ENCODE data around the gene PPP2R2C.

Gene PPP2R2C

DNA sequence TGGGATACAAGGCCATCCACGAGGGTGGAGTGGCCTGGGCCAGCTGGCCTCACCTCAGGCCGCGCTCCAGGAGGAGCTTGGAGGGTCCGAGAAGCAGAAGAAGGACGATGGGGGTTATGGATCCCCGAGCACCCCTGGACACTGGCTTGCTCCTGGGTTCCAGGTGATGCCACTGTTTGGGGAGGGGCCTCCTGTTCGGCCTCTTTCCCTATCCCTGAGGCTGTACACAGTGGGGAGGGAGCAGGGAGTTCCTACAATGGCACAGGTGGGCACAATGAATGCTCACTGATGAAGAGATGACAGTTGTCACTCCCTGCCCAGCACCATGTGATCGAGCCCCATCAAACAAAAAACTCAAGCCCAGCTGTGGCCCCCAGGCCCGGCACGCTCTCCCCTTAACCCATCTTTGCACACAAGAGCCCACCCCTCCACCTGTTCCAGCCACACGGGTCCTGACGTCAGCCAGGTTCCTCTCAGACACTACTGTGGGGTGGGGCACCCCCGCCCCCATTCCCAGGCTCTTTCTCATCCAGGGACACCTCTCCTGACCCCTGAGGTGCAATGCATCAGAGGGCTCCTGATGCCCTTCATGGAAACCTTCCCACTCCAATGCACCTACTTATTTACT, 132.5 kb downstream of the PPP2R2C start:
- DNase-seq = no peak

- DNase-seq = no peak
Measured at GRCh38 chr4:6338951-6339817, 133.2 kb downstream of the PPP2R2C start.

GRCh38 chr4:6338175-6338950, 134.1 kb downstream of the PPP2R2C start:
- no peak for DNase-seq

- DNase-seq = no peak
Measured at GRCh38 chr4:6337331-6337935, 135.0 kb downstream of the PPP2R2C start.

GRCh38 chr4:6336166-6336565, 136.2 kb downstream of the PPP2R2C start:
- DNase-seq = no peak

DNA sequence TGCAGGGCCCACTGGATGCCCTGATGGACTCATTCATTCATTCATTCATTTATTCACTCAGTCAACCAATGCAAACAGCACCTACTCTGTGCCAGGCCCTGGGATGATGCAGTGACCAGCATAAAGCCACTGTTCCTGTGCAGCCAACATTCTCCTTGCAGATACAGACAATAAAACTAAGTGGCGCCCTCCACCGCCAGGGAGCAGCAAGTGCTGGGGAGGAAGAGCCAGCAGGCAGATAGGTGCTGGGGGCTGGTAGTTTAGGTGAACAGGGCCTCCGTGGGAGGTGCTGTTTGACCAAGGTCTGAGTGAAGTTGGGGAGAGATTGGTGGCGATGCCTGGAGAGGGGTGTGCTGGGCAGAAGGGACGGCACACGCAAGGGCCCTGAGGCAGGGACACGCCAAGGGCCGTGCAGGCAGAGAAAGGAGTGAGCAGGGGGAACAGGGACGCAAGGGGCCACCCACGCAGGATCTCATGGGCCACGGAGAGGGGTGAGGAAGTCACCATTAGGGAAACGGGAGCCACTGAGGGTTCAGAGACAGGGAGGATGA, 137.3 kb downstream of the PPP2R2C start:
- no peak for DNase-seq

DNA sequence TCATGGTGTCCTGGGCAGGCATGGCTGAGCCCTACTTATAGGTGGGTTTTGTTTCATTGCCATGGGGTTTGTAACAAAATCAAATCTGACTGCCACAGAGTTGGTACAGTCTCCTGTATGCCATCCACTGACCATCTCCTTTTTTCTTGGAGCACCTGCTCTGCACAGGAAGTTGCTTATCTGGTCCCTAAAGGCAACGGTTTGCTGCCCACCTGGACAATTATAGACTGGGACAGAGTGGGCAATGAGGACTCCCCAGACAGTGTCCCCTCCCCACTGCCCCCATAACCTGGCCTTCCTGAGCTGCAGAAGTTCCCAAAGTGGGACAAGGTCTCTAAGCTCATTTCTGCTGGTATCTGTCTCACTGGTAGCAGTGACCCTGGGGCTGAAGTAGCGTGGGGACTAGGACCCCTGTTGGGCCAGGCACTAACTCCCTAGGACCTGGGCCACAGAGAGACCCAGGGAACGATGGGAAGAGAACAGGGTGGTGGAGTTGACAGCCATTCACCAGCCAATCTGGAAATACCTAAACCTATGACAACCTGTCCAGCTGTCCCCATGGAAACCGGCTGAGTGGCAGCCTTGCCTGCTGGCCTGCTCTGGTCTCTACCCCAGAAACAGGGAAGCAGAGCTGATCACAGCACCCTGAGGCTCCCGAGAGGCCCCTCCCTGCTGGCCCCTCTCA, 138.1 kb downstream of the PPP2R2C start:
- DNase-seq = no peak

GRCh38 chr4:6333301-6334202, 138.9 kb downstream of the PPP2R2C start:
- peak; percentile 22 for DNase-seq

DNA sequence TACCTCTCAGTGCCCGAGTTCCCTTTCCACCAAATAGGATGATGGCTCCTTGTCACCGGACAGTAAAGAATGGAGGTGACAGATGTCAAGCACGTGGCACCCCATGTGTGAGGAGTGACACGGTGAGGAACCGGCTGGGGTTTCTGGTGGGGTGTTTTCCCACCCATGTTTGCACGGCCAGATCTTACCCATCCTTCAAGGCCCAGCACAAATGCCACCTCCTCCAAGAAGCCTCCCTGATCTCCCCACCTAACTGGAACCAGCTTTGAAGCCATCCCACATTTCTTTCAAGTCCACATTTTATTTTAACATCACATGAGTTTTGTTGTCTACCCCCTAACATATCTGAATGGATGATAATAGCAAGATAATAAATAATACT, 139.8 kb downstream of the PPP2R2C start:
- DNase-seq = no peak

- peak; percentile 17 for DNase-seq
Measured at GRCh38 chr4:6332042-6332668, 140.3 kb downstream of the PPP2R2C start.

GRCh38 chr4:6331468-6331867, 140.9 kb downstream of the PPP2R2C start:
- no peak for DNase-seq

DNA sequence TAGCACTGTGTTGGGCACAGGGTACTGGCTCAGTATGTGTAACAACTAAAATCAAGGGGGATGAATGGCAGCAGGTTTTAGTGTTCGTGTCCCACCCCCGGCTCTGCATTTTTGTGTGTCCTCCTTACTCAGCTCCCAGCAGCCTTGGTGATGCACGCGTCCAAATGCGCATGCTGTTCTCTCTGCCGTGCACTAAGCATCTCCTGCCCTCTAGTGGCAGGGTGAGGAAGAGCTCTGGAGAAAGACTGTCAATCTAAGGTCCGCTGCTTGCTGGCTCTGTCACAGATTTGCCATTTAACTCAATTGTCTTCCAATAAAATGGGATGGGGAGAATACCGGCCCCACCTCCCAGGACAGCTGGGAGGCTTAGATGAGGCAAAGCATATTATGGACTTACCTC, 141.4 kb downstream of the PPP2R2C start:
- DNase-seq = peak; percentile 15

- no peak for DNase-seq
Measured at GRCh38 chr4:6330384-6330767, 142.0 kb downstream of the PPP2R2C start.

- DNase-seq = no peak
Measured at GRCh38 chr4:6329478-6330383, 142.7 kb downstream of the PPP2R2C start.

DNA sequence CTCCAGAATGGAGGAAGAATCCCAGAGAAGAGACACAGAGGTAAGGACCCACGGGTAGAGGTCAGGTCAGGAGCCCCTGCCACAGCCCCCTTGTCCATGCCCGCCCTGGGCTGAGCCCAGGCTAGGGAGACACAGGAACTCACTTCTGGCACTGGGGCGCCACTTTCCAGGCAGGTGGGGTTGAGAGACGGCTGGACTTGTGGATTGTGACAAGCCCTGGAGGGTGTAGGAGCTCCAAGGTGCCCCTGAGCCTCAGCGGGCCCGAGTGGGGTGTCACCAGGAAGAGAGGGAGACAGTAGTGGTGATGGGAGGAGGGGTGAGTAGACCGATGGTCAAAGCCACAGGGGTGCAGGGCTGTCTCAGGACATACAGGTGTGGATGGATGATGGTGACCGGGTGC, 143.9 kb downstream of the PPP2R2C start:
- no peak for DNase-seq

DNA sequence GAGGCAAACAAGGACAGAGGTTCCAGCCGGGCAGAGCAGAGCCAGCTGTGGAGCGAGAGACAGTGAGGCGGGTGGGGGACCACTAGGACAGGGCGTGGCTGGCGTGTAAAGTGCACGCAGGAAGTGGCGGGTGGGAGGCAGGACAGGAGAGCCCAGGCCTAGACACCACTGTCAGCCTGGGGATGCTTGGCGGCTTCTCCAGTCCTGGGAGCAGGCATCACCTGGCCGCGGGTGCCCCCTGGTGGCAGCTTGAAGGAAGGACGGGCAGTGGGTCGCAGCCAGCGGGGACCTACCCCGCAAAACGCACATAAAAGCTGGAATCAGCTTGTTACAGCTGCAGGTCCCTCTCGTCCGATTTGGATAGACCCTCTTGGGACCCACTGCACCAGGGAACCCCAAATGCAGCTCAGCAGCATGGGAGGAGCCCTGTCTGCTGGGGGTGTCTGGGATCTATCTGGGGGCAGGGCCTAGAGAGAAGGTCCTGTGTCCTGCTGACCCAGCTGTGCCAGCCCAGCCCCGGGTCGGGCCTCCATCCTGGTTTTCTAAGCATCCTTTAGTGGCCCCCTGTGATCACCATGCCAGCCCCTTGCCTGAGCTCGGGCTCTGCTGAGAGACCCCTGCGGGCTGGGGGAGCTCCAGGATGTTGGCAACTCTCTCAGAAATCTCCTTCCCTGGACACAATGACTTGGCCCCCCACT, 145.0 kb downstream of the PPP2R2C start:
- peak; percentile 65 for DNase-seq

- no peak for DNase-seq
Measured at GRCh38 chr4:6326312-6327060, 145.9 kb downstream of the PPP2R2C start.

GRCh38 chr4:6325788-6326290, 146.6 kb downstream of the PPP2R2C start:
- no peak for DNase-seq

All from inflammatory macrophage treated with lipopolysaccharide for 4 hours (primary cell).